Measurements from ENCODE around the gene UNC13D. TPM values are rescaled to one million over a fixed set of nuclear protein-coding genes. Genes with fewer than 3 reads are reported as not detected.

The UNC13D gene
- total and polyA plus RNA-seq, 9 of the 15 experiments (the other 6 are each of a cell fraction or from before 2014, with no cell fraction given) = 0.86 to 244 (median 69.2) TPM

DNA sequence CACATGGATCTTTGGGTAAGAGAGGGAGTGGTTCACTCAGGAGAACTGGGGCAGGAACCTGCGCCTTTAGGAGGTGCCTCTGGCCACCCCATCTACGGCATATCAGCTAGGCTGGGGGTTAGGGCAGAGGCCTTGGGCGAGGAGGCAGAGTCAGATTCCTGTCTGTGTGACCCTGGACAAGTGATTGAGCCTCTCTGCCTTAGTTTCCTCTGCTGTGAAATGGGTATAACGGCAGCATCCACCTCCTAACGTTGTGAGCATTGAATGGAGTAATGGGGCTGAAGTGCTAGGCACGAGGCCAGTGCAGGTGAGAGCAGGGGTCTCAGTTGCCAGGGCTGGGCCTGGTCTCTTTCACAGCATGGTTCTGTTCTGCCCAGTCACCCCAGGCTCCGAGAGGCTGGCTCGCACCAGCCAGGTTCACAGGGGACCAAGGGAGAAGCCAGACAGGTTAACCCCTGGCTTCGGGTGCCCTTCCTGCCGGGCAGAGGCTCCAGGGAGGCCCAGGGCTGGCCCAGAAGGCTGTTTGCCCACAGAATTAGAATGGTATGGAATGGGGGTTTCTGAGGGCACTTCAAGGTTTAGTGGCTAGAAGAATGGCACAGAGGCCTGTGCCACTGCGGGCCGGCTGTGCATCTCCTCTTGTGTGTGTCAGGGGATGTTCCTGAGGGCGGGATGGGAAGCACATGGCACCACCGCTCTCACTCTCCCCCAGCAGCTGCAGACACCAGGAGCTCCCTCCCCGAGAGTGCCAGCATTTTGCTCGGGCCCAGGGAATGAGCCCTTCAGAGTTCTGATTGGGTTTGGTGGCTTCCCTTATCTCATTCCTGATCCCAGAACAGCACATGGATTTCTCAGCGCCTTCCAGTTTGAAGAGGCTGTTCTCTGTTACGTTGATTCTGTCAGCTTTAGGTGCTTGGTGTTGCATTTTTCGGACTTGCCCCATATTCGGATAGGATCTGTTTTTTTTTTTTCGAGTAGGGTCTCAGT lies 23.8 kb downstream of the UNC13D start (continued):
- TF ChIP-seq ZNF740 (CRISPR knock-in tag; IDR thresholded peaks at IDR 0.05) (no peak), ZNF740 (tag; IDR thresholded peaks at IDR 0.05) (no peak), NFYB (IDR thresholded peaks at IDR 0.05; ENCODE audit: extremely low read depth, insufficient read length) (no peak), RCOR1 (IDR thresholded peaks at IDR 0.05; ENCODE audit: borderline replicate concordance in 1 of 2, low read depth in 2 of 2, low read length in 2 of 2) (peak in 1 of 2 experiments; percentile 77; a peak in 2 of 4 replicates), THRB (CRISPR knock-in tag; conservative IDR thresholded peaks at IDR 0.05) (no peak), KDM1A (IDR thresholded peaks at IDR 0.05) (peak in 1 of 2 experiments; percentile 75; a peak in 2 of 4 replicates), SMARCA5 (IDR thresholded peaks at IDR 0.05) (0 out of 2 replicates have a peak, but pooled peaks have one; percentile 48)
- TF ChIP-seq, protein P1, sequence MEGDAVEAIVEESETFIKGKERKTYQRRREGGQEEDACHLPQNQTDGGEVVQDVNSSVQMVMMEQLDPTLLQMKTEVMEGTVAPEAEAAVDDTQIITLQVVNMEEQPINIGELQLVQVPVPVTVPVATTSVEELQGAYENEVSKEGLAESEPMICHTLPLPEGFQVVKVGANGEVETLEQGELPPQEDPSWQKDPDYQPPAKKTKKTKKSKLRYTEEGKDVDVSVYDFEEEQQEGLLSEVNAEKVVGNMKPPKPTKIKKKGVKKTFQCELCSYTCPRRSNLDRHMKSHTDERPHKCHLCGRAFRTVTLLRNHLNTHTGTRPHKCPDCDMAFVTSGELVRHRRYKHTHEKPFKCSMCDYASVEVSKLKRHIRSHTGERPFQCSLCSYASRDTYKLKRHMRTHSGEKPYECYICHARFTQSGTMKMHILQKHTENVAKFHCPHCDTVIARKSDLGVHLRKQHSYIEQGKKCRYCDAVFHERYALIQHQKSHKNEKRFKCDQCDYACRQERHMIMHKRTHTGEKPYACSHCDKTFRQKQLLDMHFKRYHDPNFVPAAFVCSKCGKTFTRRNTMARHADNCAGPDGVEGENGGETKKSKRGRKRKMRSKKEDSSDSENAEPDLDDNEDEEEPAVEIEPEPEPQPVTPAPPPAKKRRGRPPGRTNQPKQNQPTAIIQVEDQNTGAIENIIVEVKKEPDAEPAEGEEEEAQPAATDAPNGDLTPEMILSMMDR (IDR thresholded peaks at IDR 0.05 in 2 of 3, conservative IDR thresholded peaks at IDR 0.05 in 1 of 3; ENCODE audit: insufficient read depth in 2 of 3, low read depth in 1 of 3, low read length in 3 of 3) = no peak
